M059J (cell line): ENCODE data around the gene DEPDC4. TPM values are rescaled to one million over a fixed set of nuclear protein-coding genes. Genes with fewer than 3 reads are reported as not detected.
"Not testable (repeated sequence)": the region's sequence is repeated elsewhere in the genome, so short reads cannot be mapped to it uniquely, and the experiment has no call there.

ENCODE experiments used
- DNase-seq: peaks from one replicate; pipeline ENCODE4 v3.0.0-alpha.2; 2012; ENCODE audit warnings: low read depth
- total RNA-seq: library from RNA; depleted of rRNA; stranded (reverse); fragments of >200 nt; shearing (Covaris generic); gene quantifications from 2 replicates; pipeline ENCODE4 v1.2.3, GENCODE V29; 2014

DEPDC4 gene
- total RNA-seq, 1 experiment from 2014 or later: 2.1 TPM

DNA sequence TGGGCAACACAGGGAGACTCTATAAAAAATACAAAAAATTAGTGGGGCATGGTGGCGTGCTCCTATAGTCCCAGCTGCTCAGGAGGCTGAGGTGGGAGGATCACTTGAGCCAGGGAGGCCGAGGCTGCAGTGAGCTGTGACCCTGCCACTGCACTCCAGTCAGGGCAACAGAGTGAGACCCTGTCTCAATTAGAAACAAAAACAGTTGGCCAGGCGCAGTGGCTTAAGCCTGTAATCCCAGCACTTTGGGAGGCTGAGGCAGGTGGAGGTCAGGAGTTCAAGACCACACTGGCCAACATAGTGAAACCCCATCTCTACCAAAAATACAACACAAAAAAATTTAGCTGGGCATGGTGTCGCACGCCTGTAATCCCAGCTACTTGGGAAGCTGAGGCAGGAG, 1.8 kb downstream of the DEPDC4 start:
- DNase-seq: not testable (repeated sequence)

DNA sequence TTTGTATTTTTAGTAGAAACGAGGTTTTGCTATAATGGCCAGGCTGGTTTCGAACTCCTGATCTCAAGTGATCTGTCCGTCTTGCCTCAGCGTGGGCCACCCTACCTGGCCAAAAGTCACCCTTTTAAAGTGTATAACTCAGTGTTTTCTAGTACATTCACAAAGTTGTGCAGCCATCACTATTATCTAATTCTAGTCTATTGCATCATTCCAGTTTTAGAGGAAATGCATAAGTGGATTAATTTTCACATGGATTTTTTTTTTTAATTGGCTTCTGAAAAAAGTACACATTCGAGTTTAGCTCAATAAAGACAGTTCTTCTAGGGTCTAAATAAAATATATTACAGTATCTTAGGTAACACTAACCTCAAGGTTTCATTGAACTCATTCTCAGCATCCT, 3.7 kb downstream of the DEPDC4 start:
- no peak for DNase-seq

- no peak for DNase-seq
These were observed 8.8 kb downstream of the DEPDC4 start for GRCh38 chr12:100258127-100258526.

- no peak for DNase-seq
These were observed 12.0 kb downstream of the DEPDC4 start for GRCh38 chr12:100254876-100255275.

DNA sequence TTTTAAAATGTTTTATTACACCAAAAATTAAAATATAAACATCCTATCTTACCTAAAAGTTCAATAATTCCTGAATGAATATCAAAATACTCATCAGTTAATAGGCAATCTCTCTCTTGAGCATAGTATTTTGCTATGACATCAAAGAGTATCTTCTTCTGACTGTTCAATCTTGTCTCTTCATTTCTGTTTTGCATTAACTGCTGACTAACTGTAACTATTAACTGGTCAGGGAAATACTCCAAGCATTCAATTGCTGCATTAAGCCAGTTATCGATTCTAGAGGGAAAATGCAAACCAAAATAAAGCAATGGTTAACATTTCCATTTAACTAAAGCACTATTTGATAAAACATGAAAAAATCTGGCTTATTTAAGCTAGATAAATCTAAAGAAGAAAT, 13.4 kb downstream of the DEPDC4 start:
- no peak for DNase-seq

DNA sequence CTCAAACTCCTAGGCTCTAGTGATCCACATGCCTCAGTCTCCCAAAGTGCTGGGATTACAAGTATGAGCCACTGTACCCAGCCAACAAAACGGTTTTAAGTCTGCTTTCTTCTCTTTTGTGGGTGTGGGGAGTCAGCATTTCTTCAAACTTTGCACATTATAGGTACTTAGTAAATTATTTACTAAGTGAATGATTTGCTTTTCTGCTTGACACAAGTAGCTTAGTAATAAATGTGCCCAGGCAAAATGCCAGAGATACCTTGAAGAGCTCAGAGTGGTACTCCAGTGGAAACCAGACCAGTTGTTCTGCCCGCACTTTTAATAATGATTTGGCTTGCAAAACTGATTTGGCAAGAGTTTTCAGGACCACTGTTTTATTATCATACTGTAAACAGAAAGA, 15.0 kb downstream of the DEPDC4 start:
- no peak for DNase-seq

DNA sequence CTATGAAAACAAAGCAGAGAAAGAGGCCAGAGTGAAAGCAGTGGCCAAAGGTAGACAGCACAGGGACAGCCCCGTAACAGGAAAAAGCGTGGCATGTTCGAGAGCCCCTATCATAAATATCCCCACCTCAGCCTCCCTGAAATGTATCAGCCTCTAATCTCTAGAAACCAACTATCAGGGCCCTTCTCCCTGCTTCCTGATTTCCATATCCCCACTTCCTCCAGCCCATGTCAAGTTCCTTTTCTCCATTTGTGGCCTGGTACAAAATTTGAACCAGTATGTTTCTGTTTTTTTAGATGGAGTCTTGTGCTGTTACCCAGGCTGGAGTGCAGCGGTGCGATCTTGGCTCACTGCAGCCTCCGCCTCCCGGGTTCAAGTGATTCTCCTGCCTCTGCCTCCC, 16.9 kb downstream of the DEPDC4 start:
- no peak for DNase-seq

DNA sequence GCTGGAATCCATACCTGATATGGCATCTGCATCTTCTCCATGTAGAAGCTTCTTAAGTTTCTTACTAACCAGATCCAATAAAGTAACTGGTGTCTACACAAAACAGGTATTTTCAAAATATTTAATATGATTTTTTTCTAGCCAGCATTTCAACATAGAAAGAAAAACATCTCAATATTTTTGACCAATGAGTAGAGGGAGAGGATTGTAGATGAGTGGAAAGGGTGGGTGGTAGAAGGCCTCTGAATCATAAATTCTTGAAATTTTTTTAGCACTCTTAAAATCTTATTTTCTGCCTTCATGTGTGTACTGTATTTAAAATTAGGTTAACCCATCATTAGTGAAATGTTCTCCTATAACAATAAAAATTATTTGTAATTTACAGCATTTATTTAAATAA, 18.0 kb downstream of the DEPDC4 start:
- no peak for DNase-seq

DNA sequence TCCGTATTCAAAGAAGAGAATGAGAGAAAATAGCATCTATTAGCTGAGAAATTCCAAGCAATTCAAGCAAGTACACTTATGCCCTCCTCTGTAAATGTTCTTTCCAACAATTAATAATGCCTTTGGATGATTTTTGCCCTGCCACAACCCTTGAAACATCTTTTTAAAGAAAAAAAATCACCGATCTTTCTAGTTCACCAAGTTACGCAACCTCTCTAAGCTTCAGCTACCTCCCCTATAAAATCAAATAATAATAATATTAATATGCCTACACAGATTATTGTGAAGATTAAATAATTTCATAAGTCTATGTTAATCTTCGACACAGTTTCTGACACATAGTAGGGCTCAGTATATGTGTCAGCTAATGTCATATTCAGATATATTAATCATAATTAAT, 19.1 kb downstream of the DEPDC4 start:
- DNase-seq: no peak

GRCh38 chr12:100243137-100243536, 23.7 kb downstream of the DEPDC4 start:
- DNase-seq: no peak

DNA sequence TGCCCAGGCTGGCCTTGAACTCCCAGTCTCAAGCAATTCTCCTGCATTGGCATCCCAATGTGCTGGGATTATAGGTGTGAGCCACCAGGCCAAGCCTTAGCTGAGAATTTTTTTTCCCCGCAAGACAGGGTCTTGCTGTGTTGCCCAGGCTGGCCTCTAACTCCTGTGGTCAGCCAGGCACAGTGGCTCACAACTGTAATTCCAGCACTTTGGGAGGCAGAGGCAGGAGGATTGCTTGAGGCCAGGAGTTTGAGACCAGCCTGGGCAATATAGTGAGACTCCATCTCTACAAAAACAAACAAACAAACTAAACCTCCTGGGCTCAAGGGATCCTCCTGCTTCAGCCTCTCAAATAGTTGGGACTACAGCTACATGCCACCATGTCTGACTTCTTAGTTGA, 27.3 kb downstream of the DEPDC4 start:
- DNase-seq: no peak

- no peak for DNase-seq
These were observed 28.1 kb downstream of the DEPDC4 start for GRCh38 chr12:100238801-100239200.

DNA sequence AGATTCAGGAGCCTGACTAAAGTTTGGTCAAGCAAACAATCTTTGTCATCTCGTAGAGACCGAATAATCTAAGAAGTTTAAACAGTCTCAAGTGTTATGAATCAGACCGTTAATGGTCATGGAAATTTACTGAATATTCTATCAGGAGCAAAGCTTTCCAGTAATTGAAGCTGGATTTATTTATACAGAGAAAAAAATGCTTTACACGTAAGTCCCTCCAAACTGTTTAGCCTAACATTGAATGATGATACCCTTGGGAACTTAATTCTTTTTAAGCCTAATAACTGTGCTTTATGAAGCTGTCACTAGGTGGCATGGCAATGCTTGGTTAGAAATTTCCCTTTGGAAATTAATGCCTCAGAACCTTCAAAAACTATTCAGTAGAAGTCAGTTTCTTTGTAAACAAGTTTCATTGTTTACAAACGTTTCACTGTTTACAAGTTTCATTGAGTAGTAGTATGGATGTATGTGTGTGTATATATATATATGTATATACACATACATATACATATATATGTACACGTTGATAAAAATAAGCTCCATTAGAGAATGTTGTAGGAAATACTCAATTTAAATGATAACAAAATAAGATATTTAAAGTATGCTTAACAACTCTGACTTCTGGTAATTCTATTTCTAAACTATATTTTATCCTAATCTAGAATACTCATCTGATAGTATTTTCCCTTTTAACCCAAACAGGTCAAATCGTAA, 32.1 kb downstream of the DEPDC4 start:
- DNase-seq: peak; percentile 72

- DNase-seq: peak; percentile 84
These were observed 32.7 kb downstream of the DEPDC4 start for GRCh38 chr12:100234166-100234565.

DNA sequence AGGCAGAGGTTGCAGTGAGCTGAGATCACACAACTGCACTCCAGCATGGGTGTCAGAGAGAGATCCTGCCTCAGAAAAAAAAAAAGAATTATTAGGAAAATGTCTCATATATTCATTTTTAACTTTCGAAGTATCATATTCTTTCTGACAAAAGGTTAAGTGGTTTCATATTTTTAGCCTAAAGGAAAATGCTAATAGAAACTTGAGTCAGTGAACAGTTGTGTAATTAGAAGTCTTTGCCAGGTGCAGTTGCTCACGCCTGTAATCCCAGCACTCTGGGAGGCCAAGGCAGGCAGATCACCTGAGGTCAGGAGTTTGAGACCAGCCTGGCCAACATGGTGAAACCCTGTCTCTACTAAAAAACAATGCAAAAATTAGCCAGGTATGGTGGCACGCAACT, 35.0 kb downstream of the DEPDC4 start:
- DNase-seq: not testable (repeated sequence)

DNA sequence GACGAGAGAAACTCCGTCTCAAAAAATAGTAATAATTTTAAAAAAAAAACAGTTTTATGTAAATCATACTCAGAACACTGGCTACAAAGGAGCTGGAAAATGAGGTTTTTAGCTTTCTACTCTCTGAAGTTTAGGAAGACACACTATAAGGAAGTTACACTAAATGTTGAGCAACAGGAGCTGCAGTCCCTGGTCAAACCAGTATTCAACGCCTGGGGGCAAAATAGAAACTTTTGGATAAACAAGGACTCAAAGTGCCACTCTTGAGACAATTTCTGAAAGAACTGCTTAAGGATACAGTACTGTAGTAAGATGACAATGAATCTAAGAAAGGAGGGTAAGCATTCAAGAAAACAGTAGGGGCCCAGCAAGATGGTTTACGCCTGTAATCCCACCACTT, 37.0 kb downstream of the DEPDC4 start:
- DNase-seq: peak; percentile 73

- peak; percentile 49 for DNase-seq
These were observed 37.7 kb downstream of the DEPDC4 start for GRCh38 chr12:100229036-100229635.

DNA sequence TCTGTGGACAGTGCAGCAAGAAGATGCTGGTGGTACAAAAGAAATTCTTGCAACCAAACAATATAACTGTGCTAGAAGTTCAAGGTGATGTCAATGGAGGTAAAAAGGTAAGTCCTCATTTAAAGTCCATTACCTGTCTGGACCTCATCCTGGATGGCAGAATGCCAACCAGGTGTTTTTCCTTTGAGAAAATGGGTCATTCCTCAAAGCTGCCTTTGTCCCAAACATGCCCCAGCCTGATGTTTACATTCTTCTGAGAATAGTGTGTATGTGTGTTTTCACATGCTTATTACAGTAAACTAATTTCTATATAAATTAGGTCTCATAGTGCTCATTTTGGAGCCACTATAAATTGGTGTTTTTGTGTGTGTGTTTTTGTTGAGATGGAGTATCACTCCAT, 41.4 kb downstream of the DEPDC4 start:
- no peak for DNase-seq

GRCh38 chr12:100222173-100222572, 44.7 kb downstream of the DEPDC4 start:
- DNase-seq: not testable (repeated sequence)

DNA sequence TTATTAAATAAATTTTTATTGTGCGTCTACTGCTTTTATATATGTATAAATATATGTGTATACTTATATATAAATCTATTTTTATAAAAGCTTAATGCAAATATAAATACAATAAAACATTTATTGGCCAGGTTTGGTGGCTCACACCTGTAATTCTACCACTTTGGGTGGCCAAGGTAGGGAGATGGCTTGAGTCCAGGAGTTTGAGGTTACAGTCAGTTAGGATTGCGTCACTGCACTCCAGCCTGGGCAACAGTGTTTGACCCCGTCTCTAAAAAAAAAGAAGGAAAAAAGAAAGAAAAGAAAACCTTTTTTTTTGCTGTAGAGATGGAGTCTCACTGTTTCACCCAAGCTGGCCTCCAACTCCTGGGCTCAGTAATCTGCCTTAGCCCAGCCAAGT, 45.4 kb downstream of the DEPDC4 start:
- no peak for DNase-seq

- DNase-seq: no peak
These were observed 47.4 kb downstream of the DEPDC4 start for GRCh38 chr12:100219328-100220109.

DNA sequence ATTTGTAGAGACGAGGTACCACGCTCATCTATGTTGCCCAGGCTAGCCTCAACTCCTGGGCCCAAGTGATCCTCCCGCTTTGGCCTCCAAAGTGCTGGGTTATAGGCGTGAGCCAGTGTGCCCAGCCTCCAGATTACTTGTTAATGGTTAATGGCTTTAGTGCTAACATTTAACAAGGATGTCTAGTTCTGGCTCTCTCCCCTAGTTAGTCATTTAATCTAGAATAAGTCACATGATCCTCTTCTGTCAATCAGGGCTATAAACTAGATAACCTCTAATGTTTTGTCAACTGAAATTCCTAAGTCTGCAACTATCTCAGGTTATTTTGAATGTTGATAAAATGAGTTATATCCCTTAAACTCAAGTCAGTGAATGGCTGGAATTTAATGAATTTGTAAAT, 50.5 kb downstream of the DEPDC4 start:
- DNase-seq: no peak

- DNase-seq: no peak
These were observed 51.7 kb downstream of the DEPDC4 start for GRCh38 chr12:100215209-100215608.
